BLaER1 (cell line): Measurements from ENCODE around the gene XRRA1.
A peak's percentile ranks its signal among the peaks of the same experiment; 100 is the strongest.
"Not testable (repeated sequence)": the region's sequence is repeated elsewhere in the genome, so short reads cannot be mapped to it uniquely, and the experiment has no call there.

Source experiments
- H3K27ac ChIP-seq: shearing (Covaris generic); formaldehyde crosslinking; 2 replicates; pipeline ENCODE4 v1.8.1; 2022
- H3K27me3 ChIP-seq: shearing (Covaris generic); formaldehyde crosslinking; 2 replicates; pipeline ENCODE4 v1.8.1; 2022
- H3K36me3 ChIP-seq: shearing (Covaris generic); formaldehyde crosslinking; 2 replicates; pipeline ENCODE4 v1.8.1; 2022
- H3K4me1 ChIP-seq: shearing (Covaris generic); formaldehyde crosslinking; 2 replicates; pipeline ENCODE4 v1.8.1; 2022
- H3K4me2 ChIP-seq: shearing (Covaris generic); formaldehyde crosslinking; 2 replicates; pipeline ENCODE4 v1.8.1; 2022
- H3K4me3 ChIP-seq: shearing (Covaris generic); formaldehyde crosslinking; 2 replicates; pipeline ENCODE4 v1.8.1; 2022
- H3K9ac ChIP-seq: shearing (Covaris generic); formaldehyde crosslinking; 2 replicates; pipeline ENCODE4 v1.8.1; 2022
- H3K9me3 ChIP-seq: shearing (Covaris generic); formaldehyde crosslinking; 2 replicates; pipeline ENCODE4 v1.8.1; 2022
- H4K20me1 ChIP-seq: shearing (Covaris generic); formaldehyde crosslinking; 2 replicates; pipeline ENCODE4 v1.8.1; 2022
- Cebpa-rat ChIP-seq: shearing (Covaris generic); IDR thresholded peaks from 2 replicates; pipeline ENCODE4 v1.8.1; 2022

The XRRA1 gene, protein sequence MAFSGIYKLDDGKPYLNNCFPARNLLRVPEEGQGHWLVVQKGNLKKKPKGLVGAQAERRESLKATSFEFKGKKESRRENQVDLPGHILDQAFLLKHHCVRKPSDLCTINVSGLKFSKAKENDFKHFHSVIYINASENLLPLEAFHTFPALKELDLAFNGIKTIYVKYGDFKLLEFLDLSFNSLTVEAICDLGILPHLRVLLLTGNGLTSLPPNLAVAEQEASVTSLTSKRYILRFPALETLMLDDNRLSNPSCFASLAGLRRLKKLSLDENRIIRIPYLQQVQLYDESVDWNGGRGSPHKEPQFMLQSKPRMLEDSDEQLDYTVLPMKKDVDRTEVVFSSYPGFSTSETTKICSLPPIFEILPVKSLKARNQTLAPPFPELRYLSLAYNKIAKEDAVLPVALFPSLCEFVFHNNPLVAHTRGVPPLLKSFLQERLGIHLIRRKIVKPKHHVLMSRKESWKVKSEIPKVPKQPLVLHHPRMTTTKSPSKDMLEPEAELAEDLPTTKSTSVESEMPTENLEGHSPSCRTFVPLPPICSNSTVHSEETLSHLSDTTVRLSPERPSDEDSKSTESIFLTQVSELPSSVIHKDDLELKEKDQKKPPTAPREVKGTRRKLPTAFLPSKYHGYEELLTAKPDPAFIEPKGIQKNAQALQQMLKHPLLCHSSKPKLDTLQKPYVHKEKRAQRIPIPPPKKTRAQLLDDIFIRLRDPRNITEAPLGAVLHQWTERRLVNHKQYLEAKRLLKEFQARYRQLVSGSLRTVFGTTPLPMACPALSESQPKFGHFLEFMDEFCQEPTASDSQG

DNA sequence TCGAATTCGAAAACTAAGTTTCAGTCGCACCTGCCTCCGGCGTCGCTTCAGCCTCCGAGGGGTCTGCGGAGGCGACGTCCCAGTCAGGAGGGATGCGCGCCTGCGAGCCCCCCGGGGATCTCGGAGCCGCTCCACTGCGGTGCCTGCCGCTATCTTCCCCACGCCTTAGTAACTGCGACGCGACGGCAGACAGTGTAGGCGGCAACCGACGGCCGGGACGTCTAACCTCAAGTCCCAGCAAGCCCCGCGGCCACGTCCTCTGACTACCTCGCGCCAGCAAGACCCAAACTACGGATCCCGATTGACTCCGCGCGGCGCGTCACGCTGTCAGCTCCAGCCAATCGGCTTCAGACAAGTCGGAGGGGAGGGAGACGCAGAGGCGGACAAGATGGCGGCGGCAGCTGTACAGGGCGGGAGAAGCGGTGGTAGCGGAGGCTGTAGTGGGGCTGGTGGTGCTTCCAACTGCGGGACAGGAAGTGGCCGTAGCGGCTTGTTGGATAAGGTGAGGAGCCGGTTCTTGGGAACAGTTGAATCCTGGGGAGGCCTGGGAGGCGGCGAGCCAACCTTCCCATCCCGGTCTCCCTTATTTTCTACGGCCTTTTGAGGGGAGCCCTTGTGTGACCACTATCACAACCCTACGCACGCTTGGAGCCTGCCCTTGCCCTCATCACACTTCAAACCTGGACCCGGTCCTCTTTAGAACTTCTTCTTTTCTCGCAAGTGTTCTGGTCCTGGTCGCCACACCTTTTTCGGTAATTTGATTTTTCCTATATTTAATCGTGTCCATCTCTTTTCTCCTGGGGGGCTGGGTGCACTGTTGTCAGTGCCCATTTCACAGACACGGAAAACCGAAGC lies at the start of gene XRRA1, which contains the start of gene SPCS2:
XRRA1 (minus strand) TSS at position 194 of the 855 bp plus-strand sequence. CDS start 8,213 bp downstream, outside the sequence.
SPCS2 (plus strand) TSS at position 369 of the 855 bp plus-strand sequence; CDS start at position 389, 20 bp downstream.
- Histone ChIP-seq H3K9ac (peak within 1 kb of the TSS; percentile 97), H3K27me3 (no peaks in the 10 kb centered on the region), H3K27ac (peak within 1 kb of the TSS; percentile 94), H3K36me3 (peaks cover 27% of the 10 kb centered on the region), H3K4me2 (peak within 1 kb of the TSS; percentile 89), H3K9me3 (no peaks in the 10 kb centered on the region), H3K4me1 (peaks cover 47% of the 10 kb centered on the region), H4K20me1 (peaks cover 42% of the 10 kb centered on the region), H3K4me3 (peak within 1 kb of the TSS; percentile 93)
- TF ChIP-seq Cebpa-rat: no peak

DNA sequence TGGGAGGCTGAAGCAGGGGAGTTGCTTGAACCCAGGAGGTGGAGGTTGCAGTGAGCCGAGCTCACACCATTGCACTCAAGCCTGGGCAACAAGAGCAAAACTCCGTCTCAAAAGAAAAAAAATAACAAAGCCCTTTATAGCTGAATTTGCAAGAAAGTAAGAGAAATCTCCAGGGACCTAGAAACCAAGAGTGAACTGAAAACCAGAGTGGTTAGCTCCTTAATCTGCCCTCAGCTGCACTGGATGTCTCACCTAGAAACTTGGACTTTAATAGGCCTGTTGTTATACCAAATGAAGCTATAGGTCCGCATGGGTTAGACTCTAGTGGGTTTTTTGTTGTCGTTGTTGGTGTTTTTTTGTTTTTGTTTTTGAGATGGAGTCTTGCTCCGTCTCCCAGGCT lies 44.0 kb upstream of the XRRA1 start:
- no peak overlapping the region for H3K9ac ChIP-seq
- H3K9me3 ChIP-seq: no peaks in the 10 kb centered on the region
- peaks cover 45% of the 10 kb centered on the region for H3K4me1 ChIP-seq
- H3K27ac ChIP-seq: 0 out of 2 replicates have a peak overlapping the region, but pooled peaks have one; percentile 2
- H3K36me3 ChIP-seq: peaks cover 45% of the 10 kb centered on the region
- H3K4me3 ChIP-seq: no peak overlapping the region
- TF ChIP-seq Cebpa-rat: no peak
- H4K20me1 ChIP-seq: peaks cover 41% of the 10 kb centered on the region
- peak overlapping the region; percentile 86 for H3K4me2 ChIP-seq
- no peaks in the 10 kb centered on the region for H3K27me3 ChIP-seq

DNA sequence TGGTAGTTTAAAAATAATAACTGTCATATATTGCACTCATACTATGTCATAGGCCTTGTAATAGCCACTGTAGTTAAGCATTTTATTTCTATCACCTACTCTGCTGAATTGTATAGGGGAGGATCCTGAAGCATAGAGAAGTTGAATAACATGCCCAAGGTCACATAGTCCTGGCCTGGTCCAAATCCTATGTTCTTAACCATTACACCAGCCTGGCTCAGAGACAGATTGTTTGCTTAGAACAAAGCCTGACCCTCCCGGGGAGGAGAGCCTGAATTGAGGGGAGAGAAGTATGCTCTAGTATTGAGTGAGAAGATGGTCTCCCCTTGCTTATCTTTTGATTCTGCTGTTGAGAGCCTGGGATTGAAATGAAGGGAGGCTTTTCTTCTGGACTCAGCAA lies 42.0 kb upstream of the XRRA1 start:
- peak overlapping the region; percentile 21; the same call in 1 of the 2 replicates for H3K9ac ChIP-seq

DNA sequence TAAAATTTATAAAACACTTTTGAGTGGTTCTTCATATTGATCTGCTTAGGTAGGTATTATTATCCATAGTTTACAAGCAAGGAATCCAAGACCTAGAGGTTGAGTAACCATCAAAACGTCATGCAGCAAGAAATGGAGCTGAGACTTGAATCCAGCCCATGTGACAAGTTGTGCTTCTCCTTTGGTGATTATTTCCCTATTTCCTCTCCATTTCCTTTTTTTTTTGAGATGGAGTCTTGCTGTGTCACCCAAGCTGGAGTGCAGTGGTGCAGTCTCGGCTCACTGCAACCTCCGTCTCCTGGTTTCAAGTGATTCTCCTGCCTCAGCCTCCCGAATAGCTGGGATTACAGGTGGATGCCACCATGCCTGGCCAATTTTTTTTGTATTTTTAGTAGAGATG lies 41.3 kb upstream of the XRRA1 start:
- Histone ChIP-seq H3K4me2 (peak overlapping the region; percentile 86), H3K4me3 (peak overlapping the region; percentile 87), H3K4me1 (peaks cover 48% of the 10 kb centered on the region), H4K20me1 (peaks cover 41% of the 10 kb centered on the region), H3K36me3 (peaks cover 18% of the 10 kb centered on the region), H3K9ac (peak overlapping the region; percentile 40; the same call in 1 of the 2 replicates)
- H3K27ac ChIP-seq, H3K9me3 ChIP-seq, H3K27me3 ChIP-seq: not testable (repeated sequence)

More for the DNA sequence above, 42.0 kb upstream of the XRRA1 start:
- Histone ChIP-seq H3K4me1 (peaks cover 48% of the 10 kb centered on the region), H3K36me3 (peaks cover 26% of the 10 kb centered on the region), H4K20me1 (peaks cover 41% of the 10 kb centered on the region), H3K4me2 (peak overlapping the region; percentile 86), H3K4me3 (0 out of 2 replicates have a peak overlapping the region, but pooled peaks have one; percentile 87), H3K9me3 (no peaks in the 10 kb centered on the region), H3K27me3 (no peaks in the 10 kb centered on the region), H3K27ac (no peak overlapping the region)
- no peak for TF ChIP-seq Cebpa-rat

DNA sequence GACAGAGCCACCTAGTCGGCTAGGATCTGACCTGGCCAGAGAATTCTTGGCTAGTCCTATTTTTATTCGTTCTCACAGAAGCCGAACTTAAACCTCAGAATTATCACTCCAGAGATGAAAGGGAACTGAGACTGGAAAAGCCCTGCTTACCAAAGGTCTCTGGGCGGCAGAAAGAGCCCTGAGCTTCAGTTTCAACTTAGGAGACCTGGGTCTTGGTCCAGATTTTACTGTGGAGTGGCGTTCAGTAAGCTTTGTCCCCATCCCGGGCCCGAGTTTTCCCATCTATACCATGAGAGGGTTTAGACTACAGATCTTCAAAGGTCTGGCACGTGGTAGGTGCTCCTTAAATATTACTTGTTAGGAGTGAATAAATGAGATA lies 40.4 kb upstream of the XRRA1 start:
- peaks cover 34% of the 10 kb centered on the region for H4K20me1 ChIP-seq
- H3K27ac ChIP-seq: peak overlapping the region; percentile 95
- peak overlapping the region; percentile 86 for H3K4me2 ChIP-seq
- H3K4me3 ChIP-seq: peak overlapping the region; percentile 87
- no peaks in the 10 kb centered on the region for H3K27me3 ChIP-seq
- H3K4me1 ChIP-seq: peaks cover 48% of the 10 kb centered on the region
- peak overlapping the region; percentile 94 for H3K9ac ChIP-seq
- H3K36me3 ChIP-seq: peaks cover 9% of the 10 kb centered on the region
- no peaks in the 10 kb centered on the region for H3K9me3 ChIP-seq
- TF ChIP-seq Cebpa-rat: no peak

DNA sequence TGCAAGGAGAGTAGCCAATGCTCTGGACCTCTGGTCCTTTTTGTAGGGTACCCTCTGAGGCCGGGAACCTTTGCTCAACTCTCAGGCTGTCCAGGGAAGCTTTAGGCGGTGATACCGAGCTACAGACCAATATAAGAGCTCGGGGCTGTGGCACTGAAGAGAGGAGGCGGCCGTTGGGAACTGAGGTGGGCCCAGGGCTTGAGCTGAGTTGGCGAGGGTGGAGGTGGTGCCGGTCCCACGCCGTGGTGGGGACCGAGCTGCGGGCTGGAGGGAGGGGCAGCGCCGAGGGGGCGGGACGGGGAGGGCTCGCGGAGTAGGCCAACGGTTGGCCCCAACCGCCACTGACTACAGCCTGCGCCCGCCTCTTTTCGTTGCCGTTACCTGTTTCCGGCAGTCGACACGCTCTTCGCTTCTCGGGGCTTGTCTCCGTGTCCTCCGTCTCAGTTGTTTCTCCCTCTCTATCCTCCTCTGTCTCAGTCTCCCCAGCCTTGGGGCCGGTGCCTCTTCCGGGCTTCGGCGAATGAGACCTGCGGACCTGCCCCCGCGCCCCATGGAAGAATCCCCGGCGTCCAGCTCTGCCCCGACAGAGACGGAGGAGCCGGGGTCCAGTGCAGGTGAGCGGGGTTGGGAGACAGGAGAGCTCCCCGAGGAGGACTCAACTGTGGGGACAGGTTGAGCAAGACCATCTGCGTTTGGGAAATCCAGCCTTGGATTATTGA lies 39.8 kb upstream of the XRRA1 start, which contains the start of gene NEU3:
NEU3 (plus strand) TSS at position 393 of the 719 bp plus-strand sequence; CDS start at position 521, 128 bp downstream.
- Histone ChIP-seq H3K9me3 (no peaks in the 10 kb centered on the region), H4K20me1 (peaks cover 28% of the 10 kb centered on the region), H3K4me3 (peak within 1 kb of the TSS; percentile 87), H3K27ac (peak within 1 kb of the TSS; percentile 95), H3K27me3 (no peaks in the 10 kb centered on the region), H3K9ac (peak within 1 kb of the TSS; percentile 94), H3K4me1 (peaks cover 48% of the 10 kb centered on the region), H3K4me2 (peak within 1 kb of the TSS; percentile 86), H3K36me3 (peaks cover 4% of the 10 kb centered on the region)
- TF ChIP-seq Cebpa-rat: no peak

DNA sequence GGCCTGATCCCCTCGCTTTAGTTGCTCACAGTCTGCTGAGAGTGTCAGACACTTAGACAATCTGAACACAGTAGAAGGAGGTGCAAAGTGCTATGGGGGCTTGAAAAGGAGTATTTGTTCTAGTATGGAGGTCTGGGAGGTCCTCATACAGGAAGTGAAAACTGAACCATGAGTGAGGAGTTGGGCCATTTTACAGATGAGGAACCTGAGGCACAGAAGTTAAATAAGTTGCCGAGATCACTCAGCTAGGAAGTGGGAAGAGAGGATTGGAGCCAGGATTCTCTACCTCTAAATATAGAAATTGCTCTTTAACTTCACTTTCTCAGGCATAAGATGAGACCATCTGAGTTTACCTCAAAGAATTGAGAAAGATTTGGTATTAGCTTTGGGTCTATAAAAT lies 35.8 kb upstream of the XRRA1 start:
- H3K27ac ChIP-seq: no peak overlapping the region
- H3K9ac ChIP-seq: no peak overlapping the region
- H3K4me3 ChIP-seq: no peak overlapping the region
- peaks cover 11% of the 10 kb centered on the region for H3K4me1 ChIP-seq
- H3K27me3 ChIP-seq: no peaks in the 10 kb centered on the region
- no peak overlapping the region for H3K4me2 ChIP-seq
- H3K36me3 ChIP-seq: peaks cover 21% of the 10 kb centered on the region
- TF ChIP-seq Cebpa-rat: no peak
- no peaks in the 10 kb centered on the region for H3K9me3 ChIP-seq
- no peaks in the 10 kb centered on the region for H4K20me1 ChIP-seq

DNA sequence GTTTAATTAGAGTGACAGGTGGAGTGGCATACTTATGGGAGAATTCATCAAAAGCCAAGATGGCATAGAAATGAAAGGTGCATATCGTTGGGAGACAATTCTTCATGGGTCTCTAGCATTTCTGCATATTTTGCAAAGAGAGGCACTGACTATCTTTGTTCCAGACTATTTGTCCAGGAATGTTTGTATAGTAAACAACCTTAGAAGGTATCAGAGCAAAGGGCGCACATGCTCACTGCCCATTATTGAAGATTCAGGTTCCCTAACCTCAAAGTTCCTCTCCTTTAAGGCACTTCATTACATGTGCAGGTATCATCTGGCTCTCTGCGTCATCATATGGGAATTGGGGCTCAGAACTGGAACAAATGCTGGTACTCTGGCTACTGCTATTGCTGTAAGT lies 35.2 kb upstream of the XRRA1 start:
- H3K27me3 ChIP-seq: no peaks in the 10 kb centered on the region
- no peak overlapping the region for H3K9ac ChIP-seq
- H3K27ac ChIP-seq: no peak overlapping the region
- no peak for TF ChIP-seq Cebpa-rat
- no peak overlapping the region for H3K4me2 ChIP-seq
- H3K4me3 ChIP-seq: no peak overlapping the region
- no peaks in the 10 kb centered on the region for H3K9me3 ChIP-seq
- peaks cover 27% of the 10 kb centered on the region for H3K36me3 ChIP-seq
- peaks cover 9% of the 10 kb centered on the region for H3K4me1 ChIP-seq
- no peaks in the 10 kb centered on the region for H4K20me1 ChIP-seq
